Fibroblast of skin of right biceps (primary cell): Measurements from ENCODE around the gene TMC4.
A peak's percentile ranks its signal among the peaks of the same experiment; 100 is the strongest.

Experiments used
- DNase-seq: peaks from one replicate; pipeline ENCODE4 v3.0.0-alpha.2; 2013

TMC4 gene

GRCh38 chr19:54152878-54153524 lies 20.0 kb downstream of the TMC4 start:
- DNase-seq, result no peak

- DNase-seq, result no peak
These were observed 20.7 kb downstream of the TMC4 start for GRCh38 chr19:54152267-54152666.

GRCh38 chr19:54151362-54152035 lies 21.5 kb downstream of the TMC4 start:
- DNase-seq, result no peak

GRCh38 chr19:54149021-54149812 lies 23.7 kb downstream of the TMC4 start:
- DNase-seq, result no peak

GRCh38 chr19:54148158-54148557 lies 24.8 kb downstream of the TMC4 start:
- no peak for DNase-seq

DNA sequence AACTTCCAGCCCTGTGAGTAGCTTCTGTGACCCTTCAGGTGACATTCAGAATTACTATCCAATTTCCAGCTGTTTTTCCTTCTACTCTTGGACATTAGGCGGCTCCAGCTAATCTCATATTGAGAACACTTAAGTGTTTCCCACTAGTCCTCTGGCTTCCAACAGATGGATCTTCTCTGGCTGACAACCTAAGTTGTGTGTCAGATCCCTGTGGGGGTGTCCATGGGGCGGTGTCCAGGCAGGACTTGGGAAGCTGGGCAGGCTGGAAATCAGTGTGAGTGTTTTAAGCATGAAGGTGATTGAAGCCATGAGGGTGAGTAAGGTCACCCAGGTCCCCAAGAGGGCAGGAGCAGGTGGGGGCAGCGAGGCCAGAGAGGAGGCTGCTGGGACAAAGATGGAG lies 25.3 kb downstream of the TMC4 start:
- no peak for DNase-seq

DNA sequence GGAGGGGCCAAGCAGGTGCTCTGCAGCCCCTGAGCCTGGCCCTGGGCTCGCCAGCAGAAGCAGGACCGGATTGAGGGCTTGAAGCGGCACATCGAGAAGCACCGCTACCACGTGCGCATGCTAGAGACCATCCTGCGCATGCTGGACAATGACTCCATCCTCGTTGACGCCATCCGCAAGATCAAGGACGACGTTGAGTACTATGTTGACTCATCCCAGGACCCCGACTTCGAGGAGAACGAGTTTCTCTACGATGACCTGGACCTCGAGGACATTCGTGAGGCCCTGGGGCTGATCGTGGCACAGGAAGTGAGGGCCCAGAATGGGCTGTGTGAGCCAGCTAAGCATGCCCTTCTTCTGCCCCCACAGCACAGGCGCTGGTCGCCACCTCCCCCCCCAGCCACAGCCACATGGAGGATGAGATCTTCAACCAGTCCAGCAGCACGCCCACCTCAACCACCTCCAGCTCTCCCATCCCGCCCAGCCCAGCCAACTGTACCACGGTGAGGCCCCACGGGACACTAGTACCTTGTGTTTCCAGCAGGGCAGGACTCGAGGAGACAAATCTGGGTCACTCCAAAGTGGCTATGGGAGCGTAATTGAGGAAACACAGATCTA lies 27.3 kb downstream of the TMC4 start:
- no peak for DNase-seq

- no peak for DNase-seq
These were observed 30.7 kb downstream of the TMC4 start for GRCh38 chr19:54142166-54142780.

DNA sequence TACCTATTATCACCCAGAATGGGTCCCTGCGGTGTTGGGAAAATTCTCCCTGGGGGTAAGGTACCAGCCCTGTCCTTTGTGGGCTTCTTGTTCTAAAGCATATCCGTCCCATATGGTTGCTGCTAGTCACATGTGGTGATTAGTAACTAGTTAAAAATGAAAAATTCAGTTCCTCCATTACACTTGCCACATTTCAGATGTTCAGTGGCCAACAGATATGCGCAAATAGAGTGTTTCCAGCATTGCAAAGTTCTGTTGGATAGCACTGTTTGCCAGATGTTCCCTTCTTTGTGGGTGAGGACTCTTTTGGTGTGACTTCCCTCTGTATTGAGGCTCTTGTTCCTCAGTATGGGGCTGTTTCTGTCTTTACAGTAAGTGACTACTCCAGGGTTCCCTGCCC lies 31.6 kb downstream of the TMC4 start:
- peak; percentile 24 for DNase-seq

DNA sequence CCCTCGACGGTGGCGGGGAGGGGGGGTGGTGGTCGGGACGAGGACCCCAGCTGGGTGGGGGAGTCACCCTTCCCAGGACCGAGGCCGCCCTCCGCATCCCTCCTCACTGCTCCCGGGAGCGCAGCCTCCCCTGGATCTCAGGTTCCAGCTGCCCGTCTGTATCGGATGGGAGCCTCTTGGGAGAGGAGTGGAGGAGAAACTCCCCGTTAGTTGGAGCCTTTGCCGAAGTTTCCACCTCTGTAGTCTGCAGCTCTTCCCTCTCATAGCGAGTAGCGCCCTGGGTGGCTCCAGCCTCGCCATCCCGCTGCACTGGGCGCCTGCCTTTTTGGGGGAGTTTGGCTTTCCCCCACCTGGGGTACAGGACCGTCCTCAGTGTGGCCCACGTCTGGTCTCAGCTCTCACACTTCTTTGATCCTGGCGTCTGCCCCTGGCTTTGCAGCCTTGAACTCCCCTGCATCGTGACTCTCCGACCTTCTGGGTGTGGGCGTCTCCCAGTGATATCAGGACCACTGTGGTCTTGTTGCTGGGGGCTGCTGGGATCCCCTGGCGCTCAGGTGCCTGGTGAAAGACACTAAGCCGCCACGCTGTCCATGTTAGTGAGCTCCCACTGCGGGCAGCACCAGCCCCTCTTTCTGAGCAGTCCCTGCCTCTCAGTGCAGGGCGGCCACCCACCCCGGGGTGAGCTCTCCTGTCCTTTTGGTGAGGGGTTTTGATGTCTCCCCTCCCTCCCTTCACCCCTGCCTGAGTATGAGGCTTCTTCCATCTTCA lies 34.3 kb downstream of the TMC4 start:
- no peak for DNase-seq

DNA sequence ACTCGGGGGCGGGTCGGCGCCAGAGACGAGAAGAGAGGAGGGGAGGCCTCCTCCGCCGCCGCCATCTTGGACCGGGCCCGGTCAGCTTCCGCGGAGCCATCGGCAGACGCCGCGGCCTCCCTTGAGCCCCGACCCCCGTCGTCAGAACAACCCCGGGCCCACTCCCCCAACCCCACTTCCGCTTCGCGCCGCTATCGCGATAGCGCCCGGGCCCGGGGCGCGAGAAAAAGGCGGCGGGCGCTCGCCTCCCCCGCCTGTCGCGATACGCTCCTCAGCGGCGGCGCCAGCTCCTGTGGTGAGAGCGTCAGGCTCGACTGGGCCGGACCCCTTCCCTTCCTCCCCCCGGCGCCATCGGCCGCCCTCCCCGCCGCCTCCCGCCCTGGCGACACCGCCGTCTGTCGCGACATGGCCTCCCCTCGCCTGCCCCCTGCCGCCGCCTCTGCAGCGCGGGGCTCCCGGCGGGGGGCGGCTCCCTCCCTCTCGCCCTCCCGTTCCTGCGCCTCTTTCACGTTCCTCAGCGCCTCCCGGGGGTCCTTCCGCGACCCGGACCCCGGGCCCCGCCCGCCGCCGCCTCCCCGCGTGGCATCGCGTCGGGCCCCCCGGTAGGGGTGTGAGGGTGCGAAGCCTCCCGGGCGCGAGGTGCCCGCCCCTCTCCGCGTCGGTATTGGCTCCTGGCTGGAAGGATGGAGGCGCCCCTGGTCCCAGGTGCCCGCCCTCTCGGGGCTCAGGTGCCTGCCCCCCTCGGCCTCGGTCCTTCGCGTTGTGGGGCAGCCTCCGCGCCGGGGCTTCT lies 35.1 kb downstream of the TMC4 start, which contains the start of gene CNOT3:
TSS of gene CNOT3 (plus strand) at position 64 of the 790 bp plus-strand sequence. CDS start 5,217 bp downstream, outside the sequence.
- no peak for DNase-seq

- peak; percentile 100 for DNase-seq
These were observed 35.9 kb downstream of the TMC4 start for GRCh38 chr19:54136864-54137698.

GRCh38 chr19:54136086-54136863 lies 36.7 kb downstream of the TMC4 start:
- no peak for DNase-seq

DNA sequence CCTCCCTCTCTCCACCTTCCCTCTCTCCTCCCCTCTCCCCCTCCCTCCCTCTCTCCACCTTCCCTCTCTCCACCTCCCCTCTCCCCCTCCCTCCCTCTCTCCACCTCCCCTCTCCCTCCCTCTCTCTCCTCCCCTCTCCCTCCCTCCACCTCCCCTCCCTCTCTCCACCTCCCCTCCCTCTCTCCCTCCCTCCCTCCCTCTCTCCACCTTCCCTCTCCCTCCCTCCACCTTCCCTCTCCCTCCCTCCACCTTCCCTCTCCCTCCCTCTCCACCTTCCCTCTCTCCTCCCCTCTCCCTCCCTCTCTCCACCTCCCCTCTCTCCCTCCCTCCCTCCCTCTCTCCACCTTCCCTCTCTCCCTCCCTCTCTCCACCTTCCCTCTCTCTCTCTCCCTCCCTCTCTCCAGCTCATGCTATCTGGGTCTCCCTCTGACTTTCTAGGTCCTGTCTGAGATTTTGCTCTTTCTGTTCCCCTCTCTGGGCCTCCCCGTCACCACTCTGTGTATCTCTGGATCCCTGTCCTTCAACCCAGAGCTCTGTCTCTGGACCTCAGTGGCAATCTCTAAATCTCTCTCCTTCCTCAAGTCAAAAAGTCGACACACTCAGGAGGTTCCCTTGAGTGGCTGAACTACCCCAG lies 38.9 kb downstream of the TMC4 start:
- DNase-seq, result no peak

GRCh38 chr19:54133312-54133956 lies 39.5 kb downstream of the TMC4 start:
- peak; percentile 53 for DNase-seq

- DNase-seq, result no peak
These were observed 43.4 kb downstream of the TMC4 start for GRCh38 chr19:54129617-54129996.

DNA sequence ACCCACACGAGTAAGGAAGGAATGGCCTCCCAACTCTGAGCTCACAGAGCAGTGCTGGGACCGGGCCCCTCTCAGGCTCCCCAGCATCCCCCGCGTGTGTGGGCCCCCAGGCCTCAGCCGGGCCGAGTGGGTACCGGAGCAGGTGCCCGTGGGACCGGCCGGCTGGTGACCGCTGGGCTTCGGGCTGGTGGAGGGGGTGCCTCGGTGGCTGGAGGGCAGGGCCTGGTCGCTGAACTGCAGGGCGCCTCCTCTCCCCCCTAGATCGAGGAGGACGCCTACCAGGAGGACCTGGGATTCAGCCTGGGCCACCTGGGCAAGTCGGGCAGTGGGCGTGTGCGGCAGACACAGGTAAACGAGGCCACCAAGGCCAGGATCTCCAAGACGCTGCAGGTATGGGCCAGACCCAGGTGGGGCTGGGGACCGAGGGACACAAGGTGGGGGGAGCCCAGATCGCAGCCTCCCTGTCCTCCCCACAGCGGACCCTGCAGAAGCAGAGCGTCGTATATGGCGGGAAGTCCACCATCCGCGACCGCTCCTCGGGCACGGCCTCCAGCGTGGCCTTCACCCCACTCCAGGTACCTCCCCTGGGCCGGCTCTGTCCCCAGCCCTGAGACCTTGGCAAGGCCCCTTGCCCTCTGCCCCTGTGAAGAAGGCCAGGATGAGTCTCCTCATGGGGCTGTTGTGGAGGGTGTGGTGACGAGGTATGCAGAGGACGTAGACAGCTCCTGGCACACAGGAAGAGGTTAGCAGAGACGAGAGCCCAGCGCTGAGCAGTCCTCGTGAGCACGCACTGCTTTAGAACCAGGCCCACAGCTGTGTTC lies 44.0 kb downstream of the TMC4 start:
- no peak for DNase-seq

GRCh38 chr19:54128441-54128725 lies 44.6 kb downstream of the TMC4 start:
- no peak for DNase-seq
